ENCODE measurements around the gene JARID2.

- no peak for TF ChIP-seq CTCF (conservative IDR thresholded peaks at IDR 0.05; ENCODE audit: low read length)
- no peak for TF ChIP-seq EZH2phosphoT487 (IDR thresholded peaks at IDR 0.05; ENCODE audit: borderline replicate concordance, low read depth, low read length)
These were observed 210.6 kb downstream of the JARID2 start for GRCh38 chr6:15456422-15456821.
